ENCODE results near the gene FGD6. TPM values are rescaled to one million over a fixed set of nuclear protein-coding genes. Genes with fewer than 3 reads are reported as not detected.

Gene FGD6
- polyA plus RNA-seq, 2 of the 4 experiments (the other 2 are of a cell fraction), result 15.5 to 48.0 TPM

GRCh38 chr12:95212586-95212985, 4.7 kb downstream of the FGD6 start:
- Histone ChIP-seq H3K4me2 (peak overlapping the region; percentile 70), H3K9me3 (no peaks in the 10 kb centered on the region), H3K4me1 (peaks cover 62% of the 10 kb centered on the region), H3K27ac (peak overlapping the region; percentile 67 to 91; a peak in 5 of 6 replicates), H3K4me3 (peak overlapping the region; percentile 7; the same call in 1 of the 3 replicates)
- TF ChIP-seq EHMT2 (IDR thresholded peaks at IDR 0.05; ENCODE audit: low read depth), result no peak
- no peak for TF ChIP-seq FOSB (CRISPR knock-in tag; IDR thresholded peaks at IDR 0.05)
- WGBS (ENCODE audit: missing lambda C conversion rate), result 31% methylated on average over 4 of the region's 4 CpGs
- FAIRE-seq (no peak), DNase-seq (ENCODE audit: low read depth in 1 of 2, low spot score in 1 of 2) (no peak), ATAC-seq (no peak)
- ChIA-PET POLR2A (interaction anchor here (0.6 kb wide), 1 partner anchor 47 kb away, joined by 3 read pairs; no protein-coding TSS in a partner anchor), CTCF (interaction anchor here (0.9 to 5.7 kb wide), 5 partner anchors 10 to 139 kb away, joined by 3 to 47 read pairs (median 3); partner anchors contain the start of gene NR2C1)

GRCh38 chr12:95208678-95209077, 8.6 kb downstream of the FGD6 start:
- Histone ChIP-seq H3K4me3 (no peak overlapping the region), H3K27ac (peak overlapping the region in 1 of 2 experiments; percentile 95; a peak in 3 of 6 replicates), H3K4me1 (peaks cover 74% of the 10 kb centered on the region), H3K9me3 (no peaks in the 10 kb centered on the region), H3K4me2 (no peak overlapping the region)
- ChIA-PET CTCF (interaction anchor here (0.7 to 5.4 kb wide), 3 partner anchors 7 to 105 kb away, joined by 3 to 54 read pairs (median 3); partner anchors contain the start of genes FGD6 and VEZT), POLR2A (no interaction called here)
- FAIRE-seq (no peak), DNase-seq (ENCODE audit: low read depth in 1 of 2, low spot score in 1 of 2) (no peak), ATAC-seq (no peak)
- TF ChIP-seq FOSL2 (IDR thresholded peaks at IDR 0.05) (no peak), FOSL2 (CRISPR knock-in tag; IDR thresholded peaks at IDR 0.05) (no peak), CEBPB (IDR thresholded peaks at IDR 0.05) (no peak), GATA3 (IDR thresholded peaks at IDR 0.05; ENCODE audit: borderline replicate concordance) (no peak), TP53 (CRISPR knock-in tag; IDR thresholded peaks at IDR 0.05) (no peak), RNF2 (IDR thresholded peaks at IDR 0.05; ENCODE audit: borderline replicate concordance, low read depth) (no peak), NR3C1 (IDR thresholded peaks at IDR 0.05) (no peak), TFCP2L1 (CRISPR knock-in tag; IDR thresholded peaks at IDR 0.05) (no peak), HOXB13 (CRISPR knock-in tag; IDR thresholded peaks at IDR 0.05; ENCODE audit: low read depth) (no peak), PHF8 (IDR thresholded peaks at IDR 0.05; ENCODE audit: borderline replicate concordance, low read depth) (no peak), MAX (IDR thresholded peaks at IDR 0.05) (no peak), CTCF (IDR thresholded peaks at IDR 0.05) (no peak)
- WGBS (ENCODE audit: missing lambda C conversion rate), result 94% methylated on average over 7 of the region's 7 CpGs

DNA sequence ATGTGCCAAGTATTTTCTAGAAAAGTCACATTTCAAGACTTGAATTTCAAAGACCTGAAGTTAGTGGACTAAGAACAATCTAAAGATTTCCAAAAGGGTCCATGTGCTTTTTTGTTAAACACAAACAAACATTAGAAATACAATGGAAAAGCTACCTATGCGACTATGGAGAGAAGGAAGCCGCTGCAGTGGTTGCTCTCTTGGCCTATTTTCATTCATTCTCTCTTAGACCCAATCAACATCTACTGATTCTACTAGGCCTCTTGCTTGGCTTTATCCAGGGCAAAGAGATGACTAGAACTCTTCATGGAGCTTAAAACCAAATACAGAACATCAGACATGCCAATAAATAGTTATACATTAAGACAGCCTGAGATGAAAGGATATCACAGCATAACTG, 9.9 kb downstream of the FGD6 start:
- H3K4me2 ChIP-seq, result no peak overlapping the region
- WGBS (ENCODE audit: missing lambda C conversion rate), result 91% methylated on average over 2 of the region's 2 CpGs
- ChIA-PET POLR2A (interaction anchor here (1.0 kb wide), 1 partner anchor 82 kb away, joined by 3 read pairs; no protein-coding TSS in a partner anchor), CTCF (interaction anchor here (1.0 to 5.4 kb wide), 3 partner anchors 9 to 91 kb away, joined by 3 to 54 read pairs (median 3); partner anchors contain the start of genes FGD6 and VEZT)
- H3K4me1 ChIP-seq, result peaks cover 74% of the 10 kb centered on the region
- H3K27ac ChIP-seq, result peak overlapping the region; percentile 29 to 95
- no peak for TF ChIP-seq EHMT2 (IDR thresholded peaks at IDR 0.05; ENCODE audit: low read depth)
- TF ChIP-seq, protein P1, sequence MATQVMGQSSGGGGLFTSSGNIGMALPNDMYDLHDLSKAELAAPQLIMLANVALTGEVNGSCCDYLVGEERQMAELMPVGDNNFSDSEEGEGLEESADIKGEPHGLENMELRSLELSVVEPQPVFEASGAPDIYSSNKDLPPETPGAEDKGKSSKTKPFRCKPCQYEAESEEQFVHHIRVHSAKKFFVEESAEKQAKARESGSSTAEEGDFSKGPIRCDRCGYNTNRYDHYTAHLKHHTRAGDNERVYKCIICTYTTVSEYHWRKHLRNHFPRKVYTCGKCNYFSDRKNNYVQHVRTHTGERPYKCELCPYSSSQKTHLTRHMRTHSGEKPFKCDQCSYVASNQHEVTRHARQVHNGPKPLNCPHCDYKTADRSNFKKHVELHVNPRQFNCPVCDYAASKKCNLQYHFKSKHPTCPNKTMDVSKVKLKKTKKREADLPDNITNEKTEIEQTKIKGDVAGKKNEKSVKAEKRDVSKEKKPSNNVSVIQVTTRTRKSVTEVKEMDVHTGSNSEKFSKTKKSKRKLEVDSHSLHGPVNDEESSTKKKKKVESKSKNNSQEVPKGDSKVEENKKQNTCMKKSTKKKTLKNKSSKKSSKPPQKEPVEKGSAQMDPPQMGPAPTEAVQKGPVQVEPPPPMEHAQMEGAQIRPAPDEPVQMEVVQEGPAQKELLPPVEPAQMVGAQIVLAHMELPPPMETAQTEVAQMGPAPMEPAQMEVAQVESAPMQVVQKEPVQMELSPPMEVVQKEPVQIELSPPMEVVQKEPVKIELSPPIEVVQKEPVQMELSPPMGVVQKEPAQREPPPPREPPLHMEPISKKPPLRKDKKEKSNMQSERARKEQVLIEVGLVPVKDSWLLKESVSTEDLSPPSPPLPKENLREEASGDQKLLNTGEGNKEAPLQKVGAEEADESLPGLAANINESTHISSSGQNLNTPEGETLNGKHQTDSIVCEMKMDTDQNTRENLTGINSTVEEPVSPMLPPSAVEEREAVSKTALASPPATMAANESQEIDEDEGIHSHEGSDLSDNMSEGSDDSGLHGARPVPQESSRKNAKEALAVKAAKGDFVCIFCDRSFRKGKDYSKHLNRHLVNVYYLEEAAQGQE (IDR thresholded peaks at IDR 0.05), result no peak
- no peak for TF ChIP-seq RAD21 (conservative IDR thresholded peaks at IDR 0.05 in 1 of 2, IDR thresholded peaks at IDR 0.05 in 1 of 2)
- TF ChIP-seq BHLHE40 (IDR thresholded peaks at IDR 0.05; ENCODE audit: low read depth, low read length), result no peak
- H3K9me3 ChIP-seq, result no peaks in the 10 kb centered on the region
- FAIRE-seq (no peak), DNase-seq (ENCODE audit: low read depth in 1 of 2, low spot score in 1 of 2) (no peak), ATAC-seq (no peak)
- H3K4me3 ChIP-seq, result no peak overlapping the region
